Colonic mucosa (tissue), 4 donors: ENCODE results near the gene PTPRN2. TPM values are rescaled to one million over a fixed set of nuclear protein-coding genes. Genes with fewer than 3 reads are reported as not detected.

Experiments used
- DNase-seq: peaks from one replicate; pipeline ENCODE4 v3.0.0-alpha.2; 2020
- H3K27ac ChIP-seq: fragments of 200-600 bp; one replicate; pipeline ENCODE4 v1.8.0; 2021
- H3K27me3 ChIP-seq: fragments of 200-600 bp; one replicate; pipeline ENCODE4 v1.8.0; 2021
- H3K36me3 ChIP-seq: fragments of 200-600 bp; one replicate; pipeline ENCODE4 v1.8.0; 2021
- H3K4me1 ChIP-seq: fragments of 200-600 bp; one replicate; pipeline ENCODE4 v1.8.0; 2021; ENCODE audit warnings: mild to moderate bottlenecking
- H3K4me3 ChIP-seq: fragments of 200-600 bp; one replicate; pipeline ENCODE4 v1.8.0; 2021
- H3K9ac ChIP-seq, 2 donors: one replicate each; pipeline ENCODE4 v1.7.0; 2013; ENCODE audit warnings: control low read depth in 2 of 2, low read depth in 2 of 2, low read length in 2 of 2
- H3K9me3 ChIP-seq: fragments of 200-600 bp; one replicate; pipeline ENCODE4 v1.8.0; 2021
- CTCF ChIP-seq: fragments of 200-600 bp; IDR thresholded peaks from one replicate; pipeline ENCODE4 v1.8.0; 2022; ENCODE audit warnings: antibody characterized with exemption, mild to moderate bottlenecking
- intact Hi-C: fragments of 100-400 bp; cut with DNase I; formaldehyde crosslinking; loops from one replicate; pipeline ENCODE4 v1.14.1; 2022
- total RNA-seq, 2 donors: library from RNA; stranded (reverse); fragmentation: NEBNext Ultra II Directional in 1 of 2; extraction: Animal tissue kit (Norgen Biotek cat#: 25700) in 1 of 2; gene quantifications; one replicate each; pipeline ENCODE4 v1.2.1, GENCODE V29; 2021
- donor health status: healthy.
- donor health status: DM: no; HTN: no; CAD: no.
- donor health status: DM: no; HTN: no; CAD: no.

Gene PTPRN2
- total RNA-seq, 2 donors from 2014 or later, result 14.7 to 21.6 TPM

- TF ChIP-seq CTCF, result no peak
- no peak overlapping the region for H3K27ac ChIP-seq
- H3K36me3 ChIP-seq, result no peaks in the 10 kb centered on the region
- H3K4me3 ChIP-seq, result no peak overlapping the region
- H3K9me3 ChIP-seq, result no peaks in the 10 kb centered on the region
- intact Hi-C loops, result no loop called here
- H3K9ac ChIP-seq, result no peak overlapping the region
- no peaks in the 10 kb centered on the region for H3K4me1 ChIP-seq
- no peak for DNase-seq
- H3K27me3 ChIP-seq, result no peaks in the 10 kb centered on the region
These were observed 1033.0 kb downstream of the PTPRN2 start for GRCh38 chr7:157554393-157555238.

- no peak for TF ChIP-seq CTCF
- H3K36me3 ChIP-seq, result no peaks in the 10 kb centered on the region
- intact Hi-C loops, result no loop called here
- H3K27ac ChIP-seq, result no peak overlapping the region
- no peak overlapping the region for H3K4me3 ChIP-seq
- no peak for DNase-seq
- H3K9ac ChIP-seq, result no peak overlapping the region
- H3K27me3 ChIP-seq, result no peaks in the 10 kb centered on the region
- no peaks in the 10 kb centered on the region for H3K9me3 ChIP-seq
- no peaks in the 10 kb centered on the region for H3K4me1 ChIP-seq
These were observed 1034.4 kb downstream of the PTPRN2 start for GRCh38 chr7:157553256-157553655.

- H3K27ac ChIP-seq, result no peak overlapping the region
- H3K4me1 ChIP-seq, result no peaks in the 10 kb centered on the region
- no peak for TF ChIP-seq CTCF
- no peak overlapping the region for H3K9ac ChIP-seq
- intact Hi-C loops, result no loop called here
- no peak overlapping the region for H3K4me3 ChIP-seq
- H3K9me3 ChIP-seq, result no peaks in the 10 kb centered on the region
- no peak for DNase-seq
- no peaks in the 10 kb centered on the region for H3K36me3 ChIP-seq
- no peaks in the 10 kb centered on the region for H3K27me3 ChIP-seq
These were observed 1035.2 kb downstream of the PTPRN2 start for GRCh38 chr7:157552295-157552993.

GRCh38 chr7:157551325-157552070 lies 1036.1 kb downstream of the PTPRN2 start:
- H3K4me1 ChIP-seq, result no peaks in the 10 kb centered on the region
- no peak overlapping the region for H3K4me3 ChIP-seq
- no peaks in the 10 kb centered on the region for H3K9me3 ChIP-seq
- no peaks in the 10 kb centered on the region for H3K27me3 ChIP-seq
- H3K9ac ChIP-seq, result no peak overlapping the region
- no peak for TF ChIP-seq CTCF
- H3K36me3 ChIP-seq, result no peaks in the 10 kb centered on the region
- intact Hi-C loops, result no loop called here
- H3K27ac ChIP-seq, result no peak overlapping the region
- no peak for DNase-seq
